MM.1S (cell line): ENCODE measurements around the gene ST6GAL1.
"Not testable (repeated sequence)": the region's sequence is repeated elsewhere in the genome, so short reads cannot be mapped to it uniquely, and the experiment has no call there.

Experiments used
- DNase-seq: peaks from one replicate; pipeline ENCODE4 v3.0.0-alpha.2; 2015
- H2AFZ ChIP-seq: fragments of 300-600 bp; sonication (generic); 2 replicates; pipeline ENCODE4 v1.6.0; 2016; ENCODE audit warnings: antibody characterized with exemption, low read length
- H3F3A ChIP-seq: fragments of 300-600 bp; sonication (generic); 2 replicates; pipeline ENCODE4 v1.6.1; 2016; ENCODE audit warnings: mild to moderate bottlenecking, antibody characterized with exemption, low read length, moderate library complexity, mixed read lengths; ENCODE audit not compliant: insufficient read depth
- H3K27ac ChIP-seq: fragments of 300-600 bp; sonication (generic); 2 replicates; pipeline ENCODE4 v1.5.1; 2016; ENCODE audit warnings: mild to moderate bottlenecking, low read length
- H3K27me3 ChIP-seq: fragments of 300-600 bp; sonication (generic); replicated peaks from 2 replicates; pipeline ENCODE4 v1.6.0; 2016; ENCODE audit warnings: low read length; ENCODE audit not compliant: insufficient read depth
- H3K36me3 ChIP-seq: fragments of 300-600 bp; sonication (generic); replicated peaks from 2 replicates; pipeline ENCODE4 v1.6.1; 2016; ENCODE audit warnings: mild to moderate bottlenecking, low read length, mixed read lengths; ENCODE audit not compliant: insufficient read depth
- H3K4me1 ChIP-seq: fragments of 300-600 bp; sonication (generic); 2 replicates; pipeline ENCODE4 v1.6.1; 2016; ENCODE audit warnings: low read length, mixed read lengths
- H3K4me2 ChIP-seq: fragments of 300-600 bp; sonication (generic); 2 replicates; pipeline ENCODE4 v1.6.0; 2016; ENCODE audit warnings: low read depth, low read length
- H3K4me3 ChIP-seq: fragments of 300-600 bp; sonication (generic); 2 replicates; pipeline ENCODE4 v1.5.1; 2016; ENCODE audit warnings: low read length, mixed read lengths
- H3K79me2 ChIP-seq: fragments of 300-600 bp; sonication (generic); 2 replicates; pipeline ENCODE4 v1.6.1; 2016; ENCODE audit warnings: mixed run types, low read length, mixed read lengths
- H3K9ac ChIP-seq: fragments of 300-600 bp; sonication (generic); 2 replicates; pipeline ENCODE4 v1.6.1; 2016; ENCODE audit warnings: low read length, mixed read lengths
- H3K9me2 ChIP-seq: fragments of 300-600 bp; sonication (generic); replicated peaks from 2 replicates; pipeline ENCODE4 v1.6.1; 2016; ENCODE audit warnings: mild to moderate bottlenecking, low read length, mixed read lengths; ENCODE audit not compliant: insufficient read depth
- H3K9me3 ChIP-seq: fragments of 300-600 bp; sonication (generic); replicated peaks from 2 replicates; pipeline ENCODE4 v1.6.1; 2016; ENCODE audit warnings: mild to moderate bottlenecking, low read length, mixed read lengths; ENCODE audit not compliant: insufficient read depth
- H4K20me1 ChIP-seq: fragments of 300-600 bp; sonication (generic); 2 replicates; pipeline ENCODE4 v1.6.1; 2016; ENCODE audit warnings: mild to moderate bottlenecking, low read length, moderate library complexity, mixed read lengths; ENCODE audit not compliant: insufficient read depth
- EZH2 ChIP-seq: fragments of 300-600 bp; sonication (generic); optimal IDR thresholded peaks from 2 replicates; pipeline ENCODE3; 2017; ENCODE audit warnings: low read depth, mild to moderate bottlenecking, antibody characterized with exemption, low read length, mixed read lengths
- EZH2phosphoT487 ChIP-seq: fragments of 300-600 bp; sonication (generic); IDR thresholded peaks from 2 replicates; pipeline ENCODE4 v1.6.1; 2018; ENCODE audit warnings: antibody characterized with exemption, low read length
- TF ChIP-seq, protein P1 (sequence below): fragments of 300-600 bp; sonication (generic); IDR thresholded peaks from 2 replicates; pipeline ENCODE4 v1.5.1; 2016; ENCODE audit warnings: antibody characterized with exemption, low read length, mixed read lengths

Gene ST6GAL1

DNA sequence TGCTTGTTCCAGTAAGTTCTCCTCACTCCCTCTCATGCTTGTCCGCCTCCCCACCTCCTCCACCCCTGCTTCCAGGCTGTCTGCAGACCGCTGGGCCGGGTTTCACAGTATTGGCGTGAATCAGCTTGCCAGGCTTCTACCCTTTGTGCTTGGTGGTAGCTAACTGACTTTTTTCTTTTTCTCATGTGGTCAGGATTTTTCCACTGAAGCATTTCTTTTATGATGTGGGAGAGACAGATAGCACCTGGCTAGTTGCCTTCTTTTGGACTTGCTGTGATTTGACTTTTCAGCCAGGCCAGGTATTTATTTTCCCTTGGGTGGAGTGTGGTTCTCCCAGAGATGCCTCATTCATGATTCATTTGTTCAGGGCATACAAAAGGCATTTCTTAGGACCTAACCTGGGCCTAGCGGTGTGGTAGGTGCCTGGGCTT lies 60.6 kb downstream of the ST6GAL1 start:
- H3F3A ChIP-seq, result peaks cover 41% of the 10 kb centered on the region
- H3K79me2 ChIP-seq, result peaks cover 58% of the 10 kb centered on the region

DNA sequence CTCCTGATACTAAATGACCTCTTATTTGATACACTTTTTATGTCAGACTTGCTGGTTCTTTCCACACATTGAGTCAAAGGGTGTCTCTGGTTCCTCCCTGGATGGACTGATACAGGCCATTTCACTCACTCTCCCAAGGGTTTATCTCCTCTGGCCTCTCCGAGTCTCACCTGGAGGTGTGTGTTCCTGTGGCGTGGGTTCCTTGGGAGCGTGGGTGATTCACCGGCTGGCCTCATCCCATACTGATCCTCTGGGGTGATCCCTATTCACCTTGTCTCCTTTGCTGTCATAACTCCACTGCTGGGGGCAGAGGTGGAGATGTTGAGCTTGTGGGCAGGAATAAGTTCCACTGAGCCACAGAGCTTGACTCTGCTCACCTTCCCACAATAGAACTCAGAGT lies 61.1 kb downstream of the ST6GAL1 start:
- peaks cover 57% of the 10 kb centered on the region for H3K79me2 ChIP-seq
- no peak overlapping the region for H2AFZ ChIP-seq
- no peak overlapping the region for H3K4me2 ChIP-seq
- no peaks in the 10 kb centered on the region for H3K36me3 ChIP-seq
- no peaks in the 10 kb centered on the region for H3K27me3 ChIP-seq
- DNase-seq, result no peak
- H3F3A ChIP-seq, result peaks cover 41% of the 10 kb centered on the region
- no peaks in the 10 kb centered on the region for H3K9me2 ChIP-seq
- H4K20me1 ChIP-seq, result no peaks in the 10 kb centered on the region
- H3K27ac ChIP-seq, result no peak overlapping the region
- no peak overlapping the region for H3K9ac ChIP-seq
- no peak overlapping the region for H3K4me3 ChIP-seq
- no peak for TF ChIP-seq EZH2phosphoT487
- TF ChIP-seq, protein P1, sequence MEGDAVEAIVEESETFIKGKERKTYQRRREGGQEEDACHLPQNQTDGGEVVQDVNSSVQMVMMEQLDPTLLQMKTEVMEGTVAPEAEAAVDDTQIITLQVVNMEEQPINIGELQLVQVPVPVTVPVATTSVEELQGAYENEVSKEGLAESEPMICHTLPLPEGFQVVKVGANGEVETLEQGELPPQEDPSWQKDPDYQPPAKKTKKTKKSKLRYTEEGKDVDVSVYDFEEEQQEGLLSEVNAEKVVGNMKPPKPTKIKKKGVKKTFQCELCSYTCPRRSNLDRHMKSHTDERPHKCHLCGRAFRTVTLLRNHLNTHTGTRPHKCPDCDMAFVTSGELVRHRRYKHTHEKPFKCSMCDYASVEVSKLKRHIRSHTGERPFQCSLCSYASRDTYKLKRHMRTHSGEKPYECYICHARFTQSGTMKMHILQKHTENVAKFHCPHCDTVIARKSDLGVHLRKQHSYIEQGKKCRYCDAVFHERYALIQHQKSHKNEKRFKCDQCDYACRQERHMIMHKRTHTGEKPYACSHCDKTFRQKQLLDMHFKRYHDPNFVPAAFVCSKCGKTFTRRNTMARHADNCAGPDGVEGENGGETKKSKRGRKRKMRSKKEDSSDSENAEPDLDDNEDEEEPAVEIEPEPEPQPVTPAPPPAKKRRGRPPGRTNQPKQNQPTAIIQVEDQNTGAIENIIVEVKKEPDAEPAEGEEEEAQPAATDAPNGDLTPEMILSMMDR, result no peak
- TF ChIP-seq EZH2, result no peak
- no peaks in the 10 kb centered on the region for H3K9me3 ChIP-seq
- H3K4me1 ChIP-seq, result peaks cover 57% of the 10 kb centered on the region

More for the DNA sequence above, 60.6 kb downstream of the ST6GAL1 start:
- no peaks in the 10 kb centered on the region for H3K27me3 ChIP-seq
- H3K9me3 ChIP-seq, result no peaks in the 10 kb centered on the region
- H3K4me1 ChIP-seq, result peaks cover 59% of the 10 kb centered on the region
- no peaks in the 10 kb centered on the region for H3K36me3 ChIP-seq
- no peak overlapping the region for H3K27ac ChIP-seq
- H4K20me1 ChIP-seq, result no peaks in the 10 kb centered on the region
- no peak overlapping the region for H3K9ac ChIP-seq
- H2AFZ ChIP-seq, result no peak overlapping the region
- H3K4me2 ChIP-seq, result no peak overlapping the region
- TF ChIP-seq, protein P1, result no peak
- TF ChIP-seq EZH2phosphoT487, result no peak
- no peak for TF ChIP-seq EZH2
- no peaks in the 10 kb centered on the region for H3K9me2 ChIP-seq
- DNase-seq, result no peak
- no peak overlapping the region for H3K4me3 ChIP-seq

DNA sequence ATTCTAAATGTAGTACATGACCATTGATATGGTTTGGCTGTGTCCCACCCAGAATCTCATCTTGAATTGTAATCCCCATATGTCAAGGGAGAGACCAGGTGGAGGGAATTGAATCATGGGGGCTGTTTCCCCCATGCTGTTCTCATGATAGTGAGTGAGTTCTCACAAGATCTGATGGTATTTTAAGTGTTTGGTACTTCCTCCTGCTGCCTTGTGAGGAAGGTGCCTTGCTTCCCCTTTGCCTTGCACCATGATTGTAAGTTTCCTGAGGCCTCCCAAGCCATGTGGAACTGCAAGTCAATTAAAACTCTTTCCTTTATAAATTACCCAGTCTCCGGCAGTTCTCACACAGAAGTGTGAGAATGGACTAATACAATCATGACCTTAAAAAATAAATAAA lies 61.8 kb downstream of the ST6GAL1 start:
- Histone ChIP-seq H3F3A (peaks cover 44% of the 10 kb centered on the region), H3K79me2 (peaks cover 59% of the 10 kb centered on the region), H3K4me1 (peaks cover 52% of the 10 kb centered on the region)
- not testable (repeated sequence) for H3K4me2 ChIP-seq, H3K9me3 ChIP-seq, H3K4me3 ChIP-seq, DNase-seq, H3K36me3 ChIP-seq, H3K9ac ChIP-seq, H3K27ac ChIP-seq, H4K20me1 ChIP-seq, H3K9me2 ChIP-seq, H3K27me3 ChIP-seq, H2AFZ ChIP-seq

DNA sequence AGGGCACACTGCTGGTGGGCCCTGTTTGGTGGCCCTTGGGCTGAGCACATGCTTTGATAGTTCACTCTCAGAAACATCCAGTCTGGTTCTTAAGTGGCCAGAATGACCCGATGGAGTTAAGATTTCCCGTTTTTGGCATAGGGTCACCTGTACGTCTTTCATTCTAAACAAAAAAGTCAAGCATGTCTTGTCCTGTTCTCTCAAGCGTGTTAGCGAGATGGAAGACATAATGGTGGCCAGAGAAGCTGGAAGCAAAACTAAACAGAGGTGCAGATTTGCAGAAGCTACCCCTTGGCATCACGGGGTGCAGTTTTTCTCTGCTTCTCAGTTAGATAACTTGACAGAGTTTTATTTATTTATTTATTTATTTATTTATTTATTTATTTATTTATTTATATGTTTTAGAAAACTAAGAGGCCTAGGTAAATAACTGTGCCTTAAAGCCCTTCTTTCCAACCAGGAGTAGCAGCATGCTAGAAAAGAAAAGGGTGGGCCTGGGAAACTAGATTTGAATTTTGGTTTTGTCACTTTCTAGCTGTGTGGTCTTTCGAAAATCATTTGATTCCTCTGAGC lies 63.0 kb downstream of the ST6GAL1 start:
- Histone ChIP-seq H3K4me3 (no peak overlapping the region), H3K9me3 (no peaks in the 10 kb centered on the region), H2AFZ (no peak overlapping the region), H3K79me2 (peaks cover 62% of the 10 kb centered on the region), H3K4me1 (peaks cover 43% of the 10 kb centered on the region), H3K9me2 (no peaks in the 10 kb centered on the region), H3K27ac (peak overlapping the region; percentile 68; the same call in 1 of the 2 replicates), H3F3A (peaks cover 52% of the 10 kb centered on the region), H4K20me1 (no peaks in the 10 kb centered on the region), H3K9ac (peak overlapping the region; percentile 2; the same call in 1 of the 2 replicates), H3K4me2 (peak overlapping the region; percentile 59), H3K27me3 (no peaks in the 10 kb centered on the region), H3K36me3 (no peaks in the 10 kb centered on the region)
- TF ChIP-seq, protein P1, result no peak
- TF ChIP-seq EZH2phosphoT487 (no peak), EZH2 (no peak)
- DNase-seq, result no peak
